Activated B cell treated with CpG ODN at 0.5 μM for 24 hours (primary cell): ENCODE data around the gene INSYN1. TPM values are rescaled to one million over a fixed set of nuclear protein-coding genes. Genes with fewer than 3 reads are reported as not detected.

Experiments used
- ATAC-seq: fragments of 200-7000 bp; cut with Tn5 transposase; one replicate; pipeline ENCODE4 v1.10.0; 2021; ENCODE audit warnings: low read depth, mild to moderate bottlenecking, moderate library complexity
- CTCF ChIA-PET: fragments of 350-600 bp; sonication (Branson Sonifier 250); formaldehyde crosslinking; loops from one replicate; lab custom pipeline; 2021; ENCODE audit warnings: antibody characterized with exemption; lab: Charles Lee
- POLR2A ChIA-PET: fragments of 350-600 bp; sonication (Branson Sonifier 250); formaldehyde crosslinking; loops from one replicate; lab custom pipeline; 2021; ENCODE audit warnings: antibody characterized with exemption; lab: Charles Lee
- DNase-seq: peaks from one replicate; pipeline ENCODE4 v3.0.0; 2022
- H3K27ac Mint-ChIP-seq: one replicate; pipeline ENCODE4 v1.8.0; 2020; ENCODE audit warnings: mixed read lengths
- H3K27me3 Mint-ChIP-seq: one replicate; pipeline ENCODE4 v1.8.0; 2021; ENCODE audit warnings: mixed read lengths
- H3K36me3 Mint-ChIP-seq: one replicate; pipeline ENCODE4 v1.8.0; 2021; ENCODE audit warnings: low read depth, mixed read lengths
- H3K4me1 Mint-ChIP-seq: one replicate; pipeline ENCODE4 v1.8.0; 2021; ENCODE audit warnings: mixed read lengths
- H3K4me3 Mint-ChIP-seq: one replicate; pipeline ENCODE4 v1.8.0; 2020; ENCODE audit warnings: mild to moderate bottlenecking, mixed read lengths
- H3K9me3 Mint-ChIP-seq: one replicate; pipeline ENCODE4 v1.8.0; 2020; ENCODE audit warnings: mixed read lengths
- CTCF ChIP-seq: fragments of 200-600 bp; IDR thresholded peaks from one replicate; pipeline ENCODE4 v1.8.0; 2022; ENCODE audit warnings: antibody characterized with exemption, mild to moderate bottlenecking
- intact Hi-C: fragments of 100-400 bp; cut with micrococcal nuclease; formaldehyde crosslinking; loops from one replicate; pipeline ENCODE4 v1.15.1; 2024
- total RNA-seq: library from RNA; stranded (reverse); gene quantifications from 2 replicates; pipeline ENCODE4 v1.2.3, GENCODE V29; 2022

INSYN1 gene
- total RNA-seq, 1 donor from 2014 or later: not detected

- intact Hi-C loops: no loop called here
- POLR2A ChIA-PET: no interaction called here
- CTCF ChIA-PET: no interaction called here
- peaks cover 11% of the 10 kb centered on the region for H3K4me1 Mint-ChIP-seq
- H3K4me3 Mint-ChIP-seq: no peak overlapping the region
- ATAC-seq (no peak), DNase-seq (no peak)
- TF ChIP-seq CTCF: no peak
- H3K9me3 Mint-ChIP-seq: no peaks in the 10 kb centered on the region
- no peak overlapping the region for H3K27ac Mint-ChIP-seq
- H3K36me3 Mint-ChIP-seq: no peaks in the 10 kb centered on the region
- peaks cover 38% of the 10 kb centered on the region for H3K27me3 Mint-ChIP-seq
Measured at GRCh38 chr15:73695773-73696640, 57.1 kb downstream of the INSYN1 start.

- ATAC-seq (no peak), DNase-seq (no peak)
- ChIA-PET POLR2A (no interaction called here), CTCF (interaction anchor here (0.6 to 1.2 kb wide), 2 partner anchors 17 to 138 kb away, joined by 3 to 4 read pairs; no protein-coding TSS in a partner anchor)
- no peaks in the 10 kb centered on the region for H3K9me3 Mint-ChIP-seq
- intact Hi-C loops: no loop called here
- H3K36me3 Mint-ChIP-seq: no peaks in the 10 kb centered on the region
- peaks cover 30% of the 10 kb centered on the region for H3K27me3 Mint-ChIP-seq
- H3K4me3 Mint-ChIP-seq: no peak overlapping the region
- no peak overlapping the region for H3K27ac Mint-ChIP-seq
- TF ChIP-seq CTCF: no peak
- peaks cover 9% of the 10 kb centered on the region for H3K4me1 Mint-ChIP-seq
Measured at GRCh38 chr15:73694419-73694818, 58.7 kb downstream of the INSYN1 start.

- POLR2A ChIA-PET: no interaction called here
- peaks cover 32% of the 10 kb centered on the region for H3K27me3 Mint-ChIP-seq
- no peaks in the 10 kb centered on the region for H3K4me1 Mint-ChIP-seq
Measured at GRCh38 chr15:73691396-73691795, 61.8 kb downstream of the INSYN1 start.

GRCh38 chr15:73688455-73688854, 64.7 kb downstream of the INSYN1 start:
- POLR2A ChIA-PET: no interaction called here
- H3K9me3 Mint-ChIP-seq: no peaks in the 10 kb centered on the region
- intact Hi-C loops: no loop called here
- CTCF ChIA-PET: no interaction called here
- peaks cover 9% of the 10 kb centered on the region for H3K4me1 Mint-ChIP-seq
- ATAC-seq (no peak), DNase-seq (no peak)
- TF ChIP-seq CTCF: no peak
- H3K4me3 Mint-ChIP-seq: no peak overlapping the region
- H3K27me3 Mint-ChIP-seq: peaks cover 43% of the 10 kb centered on the region
- H3K27ac Mint-ChIP-seq: no peak overlapping the region
- H3K36me3 Mint-ChIP-seq: no peaks in the 10 kb centered on the region

More at GRCh38 chr15:73691396-73691795, 61.8 kb downstream of the INSYN1 start:
- no peak overlapping the region for H3K27ac Mint-ChIP-seq
- H3K9me3 Mint-ChIP-seq: no peaks in the 10 kb centered on the region
- no peaks in the 10 kb centered on the region for H3K36me3 Mint-ChIP-seq
- intact Hi-C loops: no loop called here
- DNase-seq (no peak), ATAC-seq (no peak)
- CTCF ChIA-PET: interaction anchor here (1.7 kb wide), 1 partner anchor 14 kb away, joined by 5 read pairs; no protein-coding TSS in a partner anchor
- no peak overlapping the region for H3K4me3 Mint-ChIP-seq
- no peak for TF ChIP-seq CTCF

- Mint-ChIP-seq H3K36me3 (no peaks in the 10 kb centered on the region), H3K4me3 (no peak overlapping the region), H3K27ac (no peak overlapping the region), H3K9me3 (no peaks in the 10 kb centered on the region), H3K27me3 (peaks cover 46% of the 10 kb centered on the region), H3K4me1 (peaks cover 12% of the 10 kb centered on the region)
- POLR2A ChIA-PET: no interaction called here
- TF ChIP-seq CTCF: no peak
- ATAC-seq: no peak
- CTCF ChIA-PET: no interaction called here
- intact Hi-C loops: no loop called here
- no peak for DNase-seq
Measured at GRCh38 chr15:73687351-73687750, 65.8 kb downstream of the INSYN1 start.
